IMR-90 (cell line): ENCODE measurements around the gene FAM227B.

Experiments
- BHLHE40 ChIP-seq: fragments of 150-350 bp; IDR thresholded peaks from 2 replicates; pipeline ENCODE4 v1.6.1; 2016; ENCODE audit warnings: mild to moderate bottlenecking, low read depth, low read length
- CHD1 ChIP-seq: IDR thresholded peaks from 2 replicates; pipeline ENCODE4 v1.6.1; 2012; ENCODE audit warnings: low read depth, low read length, improper control_type of control experiment
- FOS ChIP-seq: fragments of 150-350 bp; IDR thresholded peaks from 2 replicates; pipeline ENCODE4 v1.6.1; 2016; ENCODE audit warnings: low read depth, low read length
- MAFK ChIP-seq: IDR thresholded peaks from 2 replicates; pipeline ENCODE4 v1.6.1; 2012; ENCODE audit warnings: low read depth, low read length, improper control_type of control experiment
- POLR2A ChIP-seq: IDR thresholded peaks from 2 replicates; pipeline ENCODE4 v1.6.1; 2012; ENCODE audit warnings: mild to moderate bottlenecking, low read depth, low read length
- RAD21 ChIP-seq: IDR thresholded peaks from 2 replicates; pipeline ENCODE4 v1.6.1; 2012; ENCODE audit warnings: low read length, improper control_type of control experiment
- SMC3 ChIP-seq: fragments of 150-350 bp; IDR thresholded peaks from 2 replicates; pipeline ENCODE4 v1.6.1; 2016; ENCODE audit warnings: low read depth, mild to moderate bottlenecking, antibody characterized with exemption, low read length, moderate library complexity
- TF ChIP-seq, protein P1 (sequence below): conservative IDR thresholded peaks from 2 replicates; pipeline ENCODE4 v1.5.1; 2012; ENCODE audit warnings: mild to moderate bottlenecking, low read depth, low read length, improper control_type of control experiment
- TF ChIP-seq, protein P2 (sequence below): fragments of 150-350 bp; IDR thresholded peaks from 2 replicates; pipeline ENCODE4 v1.6.1; 2016; ENCODE audit warnings: low read depth, mild to moderate bottlenecking, low read length, moderate library complexity, borderline replicate concordance

DNA sequence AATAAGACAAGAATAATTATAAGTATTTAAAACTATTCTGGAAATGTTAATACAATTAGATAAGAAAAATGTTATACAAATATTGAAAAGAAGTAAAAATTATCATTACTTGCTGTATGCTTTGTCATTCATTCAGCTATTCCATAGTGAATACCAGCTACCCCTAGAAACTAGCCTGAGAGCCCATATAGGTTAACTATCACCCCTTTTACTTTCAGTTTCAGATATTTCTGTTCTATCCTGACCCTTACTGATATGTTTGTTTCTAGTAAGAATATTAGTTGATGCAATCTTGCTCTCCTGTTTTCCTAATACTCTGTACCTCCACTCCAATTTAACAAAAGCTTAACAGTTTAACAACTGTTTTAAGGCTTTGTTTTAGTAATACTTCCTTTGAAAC is 31.6 kb downstream of the FAM227B start:
- TF ChIP-seq FOS (no peak), POLR2A (no peak), CHD1 (no peak), RAD21 (no peak), MAFK (no peak), SMC3 (no peak), BHLHE40 (no peak)
- TF ChIP-seq, protein P1, sequence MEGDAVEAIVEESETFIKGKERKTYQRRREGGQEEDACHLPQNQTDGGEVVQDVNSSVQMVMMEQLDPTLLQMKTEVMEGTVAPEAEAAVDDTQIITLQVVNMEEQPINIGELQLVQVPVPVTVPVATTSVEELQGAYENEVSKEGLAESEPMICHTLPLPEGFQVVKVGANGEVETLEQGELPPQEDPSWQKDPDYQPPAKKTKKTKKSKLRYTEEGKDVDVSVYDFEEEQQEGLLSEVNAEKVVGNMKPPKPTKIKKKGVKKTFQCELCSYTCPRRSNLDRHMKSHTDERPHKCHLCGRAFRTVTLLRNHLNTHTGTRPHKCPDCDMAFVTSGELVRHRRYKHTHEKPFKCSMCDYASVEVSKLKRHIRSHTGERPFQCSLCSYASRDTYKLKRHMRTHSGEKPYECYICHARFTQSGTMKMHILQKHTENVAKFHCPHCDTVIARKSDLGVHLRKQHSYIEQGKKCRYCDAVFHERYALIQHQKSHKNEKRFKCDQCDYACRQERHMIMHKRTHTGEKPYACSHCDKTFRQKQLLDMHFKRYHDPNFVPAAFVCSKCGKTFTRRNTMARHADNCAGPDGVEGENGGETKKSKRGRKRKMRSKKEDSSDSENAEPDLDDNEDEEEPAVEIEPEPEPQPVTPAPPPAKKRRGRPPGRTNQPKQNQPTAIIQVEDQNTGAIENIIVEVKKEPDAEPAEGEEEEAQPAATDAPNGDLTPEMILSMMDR, result no peak
- TF ChIP-seq, protein P2, sequence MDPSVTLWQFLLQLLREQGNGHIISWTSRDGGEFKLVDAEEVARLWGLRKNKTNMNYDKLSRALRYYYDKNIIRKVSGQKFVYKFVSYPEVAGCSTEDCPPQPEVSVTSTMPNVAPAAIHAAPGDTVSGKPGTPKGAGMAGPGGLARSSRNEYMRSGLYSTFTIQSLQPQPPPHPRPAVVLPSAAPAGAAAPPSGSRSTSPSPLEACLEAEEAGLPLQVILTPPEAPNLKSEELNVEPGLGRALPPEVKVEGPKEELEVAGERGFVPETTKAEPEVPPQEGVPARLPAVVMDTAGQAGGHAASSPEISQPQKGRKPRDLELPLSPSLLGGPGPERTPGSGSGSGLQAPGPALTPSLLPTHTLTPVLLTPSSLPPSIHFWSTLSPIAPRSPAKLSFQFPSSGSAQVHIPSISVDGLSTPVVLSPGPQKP, result no peak
